Measurements from ENCODE around the gene STK33.
A peak's percentile ranks its signal among the peaks of the same experiment; 100 is the strongest.

Gene STK33

DNA sequence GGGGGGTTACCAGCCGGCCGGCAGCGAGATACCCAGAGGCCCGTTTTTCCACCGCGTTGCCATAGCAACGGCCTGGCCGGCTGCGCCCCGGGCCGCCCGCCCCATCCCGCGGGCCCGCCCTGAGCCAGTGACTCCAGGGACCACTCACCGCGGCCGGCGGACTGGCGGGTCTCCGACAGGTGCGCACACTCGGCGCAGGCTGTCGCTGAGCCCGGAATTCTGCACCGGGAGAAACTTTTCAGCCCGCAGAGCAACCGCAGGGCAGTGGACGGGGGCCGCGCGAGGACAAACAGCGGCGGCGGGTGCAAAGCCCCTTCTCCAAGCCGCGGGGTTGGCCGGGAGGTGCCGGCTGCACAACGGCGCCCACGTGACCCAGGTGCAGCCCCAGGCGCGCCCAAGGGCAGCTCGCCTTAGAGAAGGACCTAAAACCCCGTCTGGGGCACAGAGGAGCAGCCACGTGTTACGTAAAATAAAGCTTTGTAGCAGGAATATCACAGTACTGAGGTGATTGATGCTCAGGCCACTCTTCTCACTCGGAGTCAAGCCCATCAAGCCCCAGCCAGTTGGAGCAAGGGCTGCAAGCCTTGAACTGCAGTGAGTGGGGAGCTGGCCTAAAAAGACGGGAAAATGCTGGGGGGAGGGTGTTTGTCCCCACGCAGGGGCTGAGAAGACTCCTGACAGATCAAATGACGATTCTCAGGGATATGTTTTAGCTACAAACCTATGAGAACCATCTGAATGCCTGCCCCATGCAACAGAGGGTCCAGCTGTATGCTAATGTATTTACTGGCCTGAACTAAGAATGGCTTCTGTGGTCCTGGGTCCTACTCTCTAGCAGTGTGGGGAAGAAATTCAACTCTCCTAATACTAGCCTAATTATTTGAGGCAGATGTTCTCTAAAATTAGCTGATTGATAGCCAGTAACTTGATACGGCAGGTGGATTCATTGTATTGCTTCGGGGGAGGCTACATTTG is at the start of gene STK33:
STK33 (minus strand) TSS at position 294 of the 975 bp plus-strand sequence. CDS start 119,323 bp downstream, outside the sequence.
- Mint-ChIP-seq H3K27me3 (peaks cover 29% of the 10 kb centered on the region), H3K9me3 (no peaks in the 10 kb centered on the region), H3K36me3 (ENCODE audit: low read depth) (no peaks in the 10 kb centered on the region), H3K4me1 (ENCODE audit: low read depth) (peaks cover 12% of the 10 kb centered on the region), H3K27ac (no peak within 1 kb of the TSS), H3K4me3 (peak within 1 kb of the TSS; percentile 54)
- intact Hi-C loops (cut with micrococcal nuclease) = no loop called here

DNA sequence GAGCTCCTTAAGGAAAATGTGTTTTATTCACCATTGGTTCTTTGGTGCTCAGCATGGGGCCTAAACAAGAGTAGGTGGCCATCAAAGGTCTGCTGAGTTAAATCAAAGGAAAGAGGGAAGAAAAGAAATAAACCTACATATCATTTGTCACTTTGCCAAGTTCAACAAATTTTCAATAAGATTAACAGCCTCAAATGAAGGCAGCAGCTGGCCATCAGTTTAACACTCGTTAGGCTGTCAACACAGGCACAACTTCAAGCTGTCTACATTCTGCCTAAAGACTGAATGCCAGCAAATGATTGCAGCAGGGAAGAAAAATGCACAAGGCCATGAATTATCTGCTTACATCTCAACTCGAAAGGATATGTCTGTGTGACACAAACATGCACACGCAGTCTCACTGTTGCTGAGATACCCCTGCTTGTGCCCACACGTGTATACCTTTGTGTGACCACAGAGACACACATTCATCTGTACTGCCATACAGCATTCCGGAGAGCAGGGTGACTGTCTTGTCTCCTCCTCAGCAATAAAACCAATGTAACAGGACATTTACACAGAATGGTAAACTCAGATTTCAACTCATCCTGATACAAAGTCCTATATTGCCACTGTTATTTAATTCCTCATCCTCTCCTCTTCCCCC is 48.3 kb upstream of the STK33 start:
- Mint-ChIP-seq H3K4me3 (no peak overlapping the region), H3K36me3 (ENCODE audit: low read depth) (peaks cover 37% of the 10 kb centered on the region), H3K27me3 (no peaks in the 10 kb centered on the region), H3K9me3 (no peaks in the 10 kb centered on the region), H3K4me1 (ENCODE audit: low read depth) (no peaks in the 10 kb centered on the region), H3K27ac (no peak overlapping the region)
- intact Hi-C loops (cut with micrococcal nuclease) = no loop called here

DNA sequence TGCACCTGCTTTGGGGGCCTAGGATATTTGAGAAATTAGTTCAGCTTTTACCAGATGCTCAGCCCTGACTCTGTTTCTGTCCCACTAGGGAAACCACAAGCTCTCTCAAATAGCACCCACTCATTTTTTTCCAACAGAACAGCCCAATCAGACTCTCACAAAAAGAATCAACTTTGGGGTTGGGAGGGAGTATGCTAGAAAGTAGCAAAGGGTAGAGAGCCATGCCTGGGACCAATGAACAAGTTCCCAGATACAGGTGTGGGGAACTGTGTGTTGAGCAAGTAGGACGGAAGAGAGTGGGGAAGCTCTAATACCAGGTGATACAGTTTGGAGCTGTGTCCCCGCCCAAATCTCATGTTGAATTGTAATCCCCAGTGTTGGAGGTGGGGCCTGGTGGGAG is 47.3 kb upstream of the STK33 start:
- Mint-ChIP-seq H3K9me3 (peaks cover 7% of the 10 kb centered on the region), H3K27ac (no peak overlapping the region), H3K4me3 (no peak overlapping the region), H3K4me1 (ENCODE audit: low read depth) (no peaks in the 10 kb centered on the region), H3K36me3 (ENCODE audit: low read depth) (peaks cover 47% of the 10 kb centered on the region), H3K27me3 (no peaks in the 10 kb centered on the region)
- intact Hi-C loops (cut with micrococcal nuclease) = no loop called here

DNA sequence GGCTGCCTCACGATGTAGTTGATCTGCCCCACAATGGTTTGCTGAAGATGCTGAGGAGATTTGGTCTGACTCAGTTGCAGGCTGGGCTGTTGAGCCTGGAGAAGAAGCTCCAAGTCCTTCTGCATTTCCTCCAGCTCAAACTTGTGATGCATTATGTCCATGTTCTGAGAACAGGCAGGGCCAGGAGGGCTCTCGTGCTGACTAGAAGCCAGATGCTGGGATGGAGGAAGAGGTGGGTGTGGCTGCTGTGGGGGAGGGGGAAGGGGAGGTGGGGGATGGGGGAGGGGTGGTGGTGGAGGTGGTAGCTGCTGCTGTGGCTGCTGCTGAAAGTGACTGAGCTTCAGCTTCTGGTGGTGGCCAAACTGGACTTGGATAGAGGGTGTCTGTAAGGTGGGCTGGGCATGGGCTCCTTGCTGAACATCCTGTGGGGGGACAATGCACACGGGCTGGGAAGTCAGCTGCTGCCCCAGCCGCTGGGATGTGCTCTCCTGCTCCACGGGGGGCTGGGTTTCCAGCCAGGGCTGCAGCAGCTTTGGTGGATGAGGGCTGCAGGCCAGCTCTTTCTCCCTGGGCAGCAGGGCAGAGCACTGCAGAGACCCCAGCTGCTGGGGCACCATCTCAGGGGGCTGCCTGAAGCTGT is 46.4 kb upstream of the STK33 start:
- H3K9me3 Mint-ChIP-seq = peaks cover 11% of the 10 kb centered on the region

DNA sequence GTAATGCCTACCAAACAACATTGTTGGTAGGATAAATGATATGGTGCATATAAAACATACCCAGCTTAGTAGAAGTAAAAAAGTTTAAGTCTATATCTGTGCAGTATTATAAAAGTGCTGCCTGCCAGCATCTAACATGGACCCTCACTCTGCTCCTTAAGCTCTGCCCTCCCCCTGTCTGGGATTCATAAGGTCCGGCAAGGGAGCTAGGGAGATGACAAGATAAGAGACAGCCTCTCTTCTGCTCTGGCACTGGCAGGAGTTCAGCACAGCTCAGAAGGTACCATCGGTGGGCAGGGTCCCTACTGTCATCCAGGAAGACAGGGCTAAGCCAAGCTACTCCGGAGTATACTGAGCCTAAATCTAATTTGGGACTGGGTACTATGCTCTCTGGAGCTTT is 45.6 kb upstream of the STK33 start:
- H3K4me1 Mint-ChIP-seq (ENCODE audit: low read depth) = no peaks in the 10 kb centered on the region
- H3K9me3 Mint-ChIP-seq = peaks cover 11% of the 10 kb centered on the region
- no peaks in the 10 kb centered on the region for H3K27me3 Mint-ChIP-seq
- intact Hi-C loops (cut with micrococcal nuclease) = no loop called here
- H3K36me3 Mint-ChIP-seq (ENCODE audit: low read depth) = peaks cover 57% of the 10 kb centered on the region
- H3K27ac Mint-ChIP-seq = no peak overlapping the region
- no peak overlapping the region for H3K4me3 Mint-ChIP-seq

More for the DNA sequence above, 46.4 kb upstream of the STK33 start:
- Mint-ChIP-seq H3K27ac (no peak overlapping the region), H3K36me3 (ENCODE audit: low read depth) (peaks cover 54% of the 10 kb centered on the region), H3K27me3 (no peaks in the 10 kb centered on the region), H3K4me3 (no peak overlapping the region), H3K4me1 (ENCODE audit: low read depth) (no peaks in the 10 kb centered on the region)
- intact Hi-C loops (cut with micrococcal nuclease) = no loop called here

DNA sequence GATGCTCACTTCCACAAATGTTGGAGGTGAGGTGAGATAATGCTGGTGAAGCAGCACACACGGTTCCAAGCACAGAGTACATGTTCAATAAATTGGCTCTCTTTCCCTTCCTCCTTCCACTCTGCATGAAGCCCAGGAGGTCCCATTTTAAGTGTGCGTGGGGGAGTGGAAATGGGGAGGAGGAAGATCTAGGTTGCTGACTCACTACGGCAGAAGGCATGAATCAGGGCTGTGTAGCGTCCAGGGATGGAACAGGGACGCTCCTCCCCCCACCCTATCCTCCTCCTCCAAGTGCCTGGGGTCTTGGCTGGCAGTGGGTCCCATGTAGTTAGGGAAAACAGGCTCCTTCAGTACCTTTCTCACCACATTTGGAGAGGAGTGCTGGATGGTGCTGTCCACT is 44.3 kb upstream of the STK33 start:
- Mint-ChIP-seq H3K36me3 (ENCODE audit: low read depth) (peaks cover 60% of the 10 kb centered on the region), H3K4me3 (no peak overlapping the region), H3K4me1 (ENCODE audit: low read depth) (no peaks in the 10 kb centered on the region), H3K27ac (no peak overlapping the region), H3K27me3 (no peaks in the 10 kb centered on the region), H3K9me3 (peaks cover 11% of the 10 kb centered on the region)
- intact Hi-C loops (cut with micrococcal nuclease) = no loop called here

DNA sequence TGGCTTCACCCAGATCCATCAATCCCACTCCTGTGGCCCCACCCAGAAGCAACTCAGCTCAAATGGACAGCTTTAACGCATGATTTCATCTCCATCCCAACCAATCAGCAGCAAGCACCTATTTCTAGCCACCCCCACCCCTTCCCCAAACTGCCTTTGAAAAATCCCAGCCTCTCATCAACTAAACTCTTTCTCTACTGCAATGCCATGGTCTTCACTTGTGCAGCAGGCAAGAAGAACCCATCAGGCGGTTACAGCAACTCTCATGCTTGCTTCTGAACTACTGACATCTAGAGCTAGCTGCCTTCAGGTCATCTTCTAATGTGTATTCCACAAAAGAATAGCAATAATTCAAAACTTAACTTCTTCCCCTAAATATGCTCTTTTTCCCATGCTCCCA is 42.1 kb upstream of the STK33 start:
- Mint-ChIP-seq H3K9me3 (peaks cover 11% of the 10 kb centered on the region), H3K27ac (no peak overlapping the region), H3K4me3 (no peak overlapping the region), H3K27me3 (no peaks in the 10 kb centered on the region), H3K4me1 (ENCODE audit: low read depth) (no peaks in the 10 kb centered on the region), H3K36me3 (ENCODE audit: low read depth) (peaks cover 56% of the 10 kb centered on the region)
- intact Hi-C loops (cut with micrococcal nuclease) = no loop called here

DNA sequence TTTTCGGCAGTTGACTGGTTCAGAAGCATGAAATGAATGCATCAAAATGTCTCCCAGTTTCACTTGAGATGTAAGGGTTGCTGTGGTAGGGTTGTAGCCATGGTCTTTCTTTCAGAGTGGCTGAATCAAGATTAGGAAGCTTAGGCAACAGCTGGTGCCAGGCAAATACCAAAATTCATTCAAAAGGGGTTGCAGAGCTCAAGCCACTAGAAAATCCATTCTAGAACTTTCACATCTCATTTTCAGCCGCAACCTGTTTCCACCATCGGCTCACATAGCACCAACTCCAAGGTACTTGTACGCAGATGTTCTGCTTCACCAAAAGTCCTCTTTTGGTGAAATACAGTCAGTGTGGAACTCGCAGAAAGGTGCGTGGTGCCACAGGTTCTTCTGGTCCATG is 40.5 kb upstream of the STK33 start:
- intact Hi-C loops (cut with micrococcal nuclease) = no loop called here
- no peak overlapping the region for H3K4me3 Mint-ChIP-seq
- no peak overlapping the region for H3K27ac Mint-ChIP-seq
- peaks cover 11% of the 10 kb centered on the region for H3K9me3 Mint-ChIP-seq
- no peaks in the 10 kb centered on the region for H3K4me1 Mint-ChIP-seq (ENCODE audit: low read depth)
- H3K27me3 Mint-ChIP-seq = no peaks in the 10 kb centered on the region
- H3K36me3 Mint-ChIP-seq (ENCODE audit: low read depth) = peaks cover 51% of the 10 kb centered on the region

DNA sequence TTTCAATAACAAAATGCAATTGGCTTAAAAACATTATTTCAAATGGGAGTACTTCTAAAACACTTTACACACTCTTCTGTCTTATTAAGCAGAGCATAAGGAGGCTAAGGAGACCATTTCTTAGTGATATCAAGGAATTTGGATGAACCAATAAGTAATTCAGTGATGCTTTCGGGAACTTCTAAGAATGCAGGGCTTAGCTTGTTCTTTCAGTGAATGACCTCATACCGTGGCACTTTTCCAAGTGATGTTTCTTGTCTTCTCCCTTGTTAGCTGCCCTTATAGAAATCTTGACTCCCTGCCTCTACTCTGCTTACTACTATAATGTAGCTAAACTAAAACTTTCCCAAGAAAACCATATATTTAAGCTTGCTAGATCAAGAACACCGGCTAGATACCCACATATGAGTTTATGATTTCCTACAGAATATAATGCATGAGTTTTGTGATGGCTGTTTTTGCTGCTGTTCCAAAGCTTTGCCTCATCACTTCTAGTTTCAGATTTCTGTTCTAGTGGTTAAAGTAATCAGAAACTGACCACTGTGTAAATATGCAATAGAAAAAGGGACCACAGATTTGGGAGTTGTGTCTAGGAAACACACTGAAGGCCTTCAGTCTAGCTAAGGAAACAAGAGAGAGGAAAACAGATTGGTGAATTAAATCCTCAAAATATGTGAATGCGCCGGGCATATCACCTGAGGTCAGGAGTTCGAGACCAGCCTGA is 37.5 kb upstream of the STK33 start:
- intact Hi-C loops (cut with micrococcal nuclease) = no loop called here
- Mint-ChIP-seq H3K36me3 (ENCODE audit: low read depth) (peaks cover 37% of the 10 kb centered on the region), H3K4me3 (no peak overlapping the region), H3K4me1 (ENCODE audit: low read depth) (no peaks in the 10 kb centered on the region), H3K27ac (no peak overlapping the region), H3K27me3 (no peaks in the 10 kb centered on the region), H3K9me3 (peaks cover 7% of the 10 kb centered on the region)

DNA sequence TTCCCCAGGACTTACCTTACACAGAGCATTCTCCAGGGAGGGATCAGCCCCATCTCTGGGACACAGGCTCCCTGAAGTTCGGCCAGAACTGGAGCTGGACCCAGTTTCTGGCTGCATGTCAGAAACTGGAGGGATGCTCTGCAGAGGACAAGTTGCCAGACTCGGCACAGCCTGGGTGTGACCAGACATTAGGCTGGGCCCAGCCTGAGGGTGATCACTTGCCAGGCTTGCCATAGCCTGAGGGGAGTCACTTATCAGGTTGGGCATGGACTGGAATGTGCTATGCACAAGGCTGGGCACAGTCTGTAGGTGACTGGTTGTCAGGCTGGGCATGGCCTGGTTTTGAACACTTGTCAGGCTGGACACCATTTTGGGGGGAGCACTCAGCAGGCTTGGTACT is 30.7 kb upstream of the STK33 start:
- Mint-ChIP-seq H3K4me3 (no peak overlapping the region), H3K27ac (no peak overlapping the region), H3K36me3 (ENCODE audit: low read depth) (peaks cover 60% of the 10 kb centered on the region)

DNA sequence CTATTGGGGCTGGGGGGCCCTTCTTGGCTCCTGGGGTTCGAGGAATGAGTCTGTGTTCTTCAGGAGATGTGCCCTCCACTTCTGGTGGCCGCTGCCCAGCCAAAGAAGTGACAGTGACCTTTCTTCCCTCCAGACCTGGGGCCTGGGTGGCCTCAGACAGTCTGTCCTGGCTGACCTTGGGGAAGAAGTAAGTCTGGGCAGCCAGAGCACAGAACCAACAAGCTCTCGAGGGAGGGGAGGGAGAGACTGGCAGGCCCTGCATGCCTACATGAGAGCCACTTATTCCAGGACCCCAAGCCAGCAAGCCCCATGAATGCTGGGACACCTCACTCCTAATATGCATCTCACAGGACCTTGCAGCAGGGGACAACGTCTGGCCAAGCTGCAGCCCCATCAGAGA is 27.1 kb upstream of the STK33 start:
- Mint-ChIP-seq H3K4me1 (ENCODE audit: low read depth) (no peaks in the 10 kb centered on the region), H3K4me3 (no peak overlapping the region), H3K36me3 (ENCODE audit: low read depth) (peaks cover 74% of the 10 kb centered on the region), H3K27ac (no peak overlapping the region), H3K27me3 (no peaks in the 10 kb centered on the region), H3K9me3 (no peaks in the 10 kb centered on the region)
- intact Hi-C loops (cut with micrococcal nuclease) = no loop called here

More for the DNA sequence above, 30.7 kb upstream of the STK33 start:
- no peaks in the 10 kb centered on the region for H3K9me3 Mint-ChIP-seq
- intact Hi-C loops (cut with micrococcal nuclease) = no loop called here
- no peaks in the 10 kb centered on the region for H3K4me1 Mint-ChIP-seq (ENCODE audit: low read depth)
- H3K27me3 Mint-ChIP-seq = no peaks in the 10 kb centered on the region

DNA sequence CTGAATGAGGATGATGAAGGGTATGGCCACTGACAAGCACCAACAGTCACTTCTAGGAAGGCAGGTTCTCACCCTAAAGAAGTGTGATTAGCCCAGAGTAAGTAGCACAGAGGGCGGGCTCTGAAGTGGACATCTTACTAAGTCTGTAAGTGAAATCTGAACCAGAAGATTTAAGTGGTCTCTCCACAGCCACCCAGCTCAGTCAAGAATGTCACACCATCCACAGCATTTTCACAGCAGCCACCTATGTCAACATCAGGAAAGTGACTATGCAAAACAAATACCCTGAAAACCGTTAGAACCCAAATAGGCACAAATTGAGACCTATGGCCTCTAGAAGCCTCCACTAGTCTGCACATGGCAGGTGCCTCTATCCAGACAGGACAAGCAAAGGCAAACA is 23.0 kb upstream of the STK33 start:
- no peak overlapping the region for H3K27ac Mint-ChIP-seq
- peaks cover 50% of the 10 kb centered on the region for H3K36me3 Mint-ChIP-seq (ENCODE audit: low read depth)
- H3K27me3 Mint-ChIP-seq = no peaks in the 10 kb centered on the region
- intact Hi-C loops (cut with micrococcal nuclease) = no loop called here
- no peak overlapping the region for H3K4me3 Mint-ChIP-seq
- H3K9me3 Mint-ChIP-seq = no peaks in the 10 kb centered on the region
- no peaks in the 10 kb centered on the region for H3K4me1 Mint-ChIP-seq (ENCODE audit: low read depth)

DNA sequence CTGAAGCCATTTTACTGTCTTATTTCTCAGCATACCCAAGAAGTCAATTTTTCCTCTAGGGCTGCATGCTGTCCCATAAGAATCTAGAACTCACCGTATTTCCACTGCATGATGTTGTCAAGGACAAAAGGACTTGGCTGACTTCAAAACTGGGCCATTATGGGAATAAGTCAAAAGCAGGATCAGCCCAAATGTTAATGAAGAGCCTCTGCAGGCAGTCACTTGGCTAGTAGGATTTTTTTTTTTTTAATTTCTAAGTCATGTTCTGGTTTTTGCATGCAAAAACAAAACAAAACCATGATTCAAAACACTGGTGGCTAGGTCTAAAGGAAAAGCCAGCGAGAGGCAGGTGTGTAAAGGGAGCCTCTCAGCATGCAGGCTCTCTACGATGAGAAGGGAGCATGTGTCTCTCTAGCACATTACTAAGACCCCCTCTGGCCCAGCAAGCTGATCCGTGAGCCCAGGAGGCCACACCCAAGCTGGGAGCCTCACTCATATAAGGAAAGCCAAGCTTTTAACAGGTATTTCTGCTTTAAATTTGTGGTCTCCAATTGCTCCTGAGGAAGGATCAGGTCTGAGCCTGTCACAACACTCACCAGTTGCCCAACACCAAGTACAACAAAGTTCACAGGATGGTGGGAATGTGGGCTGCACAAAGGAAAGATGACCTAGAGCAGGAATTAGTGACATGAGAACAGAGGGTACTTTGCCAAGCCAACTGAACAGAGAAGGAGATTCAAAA is 21.4 kb upstream of the STK33 start:
- H3K27ac Mint-ChIP-seq = no peak overlapping the region
- no peaks in the 10 kb centered on the region for H3K9me3 Mint-ChIP-seq
- intact Hi-C loops (cut with micrococcal nuclease) = no loop called here
- peaks cover 36% of the 10 kb centered on the region for H3K36me3 Mint-ChIP-seq (ENCODE audit: low read depth)
- H3K4me1 Mint-ChIP-seq (ENCODE audit: low read depth) = no peaks in the 10 kb centered on the region
- no peaks in the 10 kb centered on the region for H3K27me3 Mint-ChIP-seq
- H3K4me3 Mint-ChIP-seq = no peak overlapping the region

Measured in dendritic cell treated with granulocyte-macrophage colony-stimulating factor and Interleukin-4, amounts not matched to agents 40 ng/mL and 50 ng/mL, for 4 days (primary cell).